GM18526 (cell line): ENCODE measurements around the gene PIMREG.

Experiments
- POLR2A ChIP-seq: IDR thresholded peaks from 3 replicates; pipeline ENCODE4 v1.6.1; 2011; ENCODE audit not compliant: insufficient read length; ENCODE audit errors: extremely low read depth

The PIMREG gene

DNA sequence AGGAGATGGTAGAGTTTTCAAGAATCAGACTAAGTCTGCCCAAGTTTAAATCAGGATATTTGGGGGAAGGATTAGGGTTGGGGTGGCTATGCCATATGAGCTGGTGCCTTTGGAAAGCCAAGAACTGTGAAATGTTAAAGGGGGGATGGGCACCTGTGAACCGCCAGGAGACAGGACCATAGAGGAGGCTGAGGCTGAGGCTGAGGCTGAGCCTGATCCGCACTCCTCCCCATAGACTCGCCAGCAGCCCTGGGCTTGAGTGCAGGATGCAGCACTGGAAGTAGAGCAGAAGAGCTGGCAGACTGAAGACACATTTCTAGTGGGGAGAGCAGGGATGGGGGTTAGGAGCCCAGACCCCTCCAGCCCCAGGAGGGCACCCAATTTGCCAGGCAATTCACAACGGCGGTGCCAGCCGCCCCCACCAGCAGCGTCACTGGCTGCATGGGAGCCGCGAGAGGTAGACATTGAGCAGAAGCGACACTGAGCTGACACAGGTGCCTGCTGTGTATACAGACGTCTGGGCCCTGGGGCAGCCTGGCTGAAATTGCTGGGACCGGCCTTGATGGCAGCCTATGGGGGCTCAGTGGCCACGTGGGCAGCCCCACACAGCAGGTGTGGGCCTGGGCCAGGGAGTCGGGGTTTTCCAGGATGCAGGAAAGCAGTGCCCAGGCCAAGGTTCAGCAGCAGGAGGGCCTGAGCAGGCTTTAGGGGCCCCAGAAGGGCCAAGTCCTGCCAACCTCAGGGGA is 9.2 kb downstream of the PIMREG start:
- no peak for TF ChIP-seq POLR2A

GRCh38 chr17:6454495-6455320 is 10.5 kb downstream of the PIMREG start:
- no peak for TF ChIP-seq POLR2A

GRCh38 chr17:6455321-6455705 is 11.1 kb downstream of the PIMREG start:
- TF ChIP-seq POLR2A: no peak

DNA sequence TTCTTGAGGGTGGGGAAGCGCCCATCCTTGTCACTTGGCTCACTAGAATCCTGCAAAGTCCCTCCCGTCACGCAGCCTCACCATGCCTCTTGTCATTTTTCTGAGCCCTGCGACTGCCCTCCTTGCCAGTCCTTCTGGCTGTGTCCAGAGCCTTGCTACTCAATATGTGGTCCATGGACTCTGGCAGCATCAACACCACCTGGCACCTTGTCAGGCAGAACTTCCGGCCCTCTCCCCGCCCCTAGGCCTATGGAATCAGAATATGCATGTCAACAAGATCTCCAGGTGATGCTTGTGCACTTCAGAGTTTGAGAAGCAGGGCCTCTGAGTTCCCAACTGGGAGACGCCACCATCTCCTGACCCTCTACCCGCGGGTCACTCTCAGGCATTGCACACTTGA is 12.1 kb downstream of the PIMREG start:
- no peak for TF ChIP-seq POLR2A

GRCh38 chr17:6456914-6457687 is 12.8 kb downstream of the PIMREG start:
- no peak for TF ChIP-seq POLR2A

GRCh38 chr17:6457688-6458459 is 13.6 kb downstream of the PIMREG start:
- no peak for TF ChIP-seq POLR2A

GRCh38 chr17:6458460-6458950 is 14.2 kb downstream of the PIMREG start:
- no peak for TF ChIP-seq POLR2A

- TF ChIP-seq POLR2A: no peak
Measured at GRCh38 chr17:6460531-6461161, 16.4 kb downstream of the PIMREG start.

- no peak for TF ChIP-seq POLR2A
Measured at GRCh38 chr17:6461246-6461645, 17.0 kb downstream of the PIMREG start.

DNA sequence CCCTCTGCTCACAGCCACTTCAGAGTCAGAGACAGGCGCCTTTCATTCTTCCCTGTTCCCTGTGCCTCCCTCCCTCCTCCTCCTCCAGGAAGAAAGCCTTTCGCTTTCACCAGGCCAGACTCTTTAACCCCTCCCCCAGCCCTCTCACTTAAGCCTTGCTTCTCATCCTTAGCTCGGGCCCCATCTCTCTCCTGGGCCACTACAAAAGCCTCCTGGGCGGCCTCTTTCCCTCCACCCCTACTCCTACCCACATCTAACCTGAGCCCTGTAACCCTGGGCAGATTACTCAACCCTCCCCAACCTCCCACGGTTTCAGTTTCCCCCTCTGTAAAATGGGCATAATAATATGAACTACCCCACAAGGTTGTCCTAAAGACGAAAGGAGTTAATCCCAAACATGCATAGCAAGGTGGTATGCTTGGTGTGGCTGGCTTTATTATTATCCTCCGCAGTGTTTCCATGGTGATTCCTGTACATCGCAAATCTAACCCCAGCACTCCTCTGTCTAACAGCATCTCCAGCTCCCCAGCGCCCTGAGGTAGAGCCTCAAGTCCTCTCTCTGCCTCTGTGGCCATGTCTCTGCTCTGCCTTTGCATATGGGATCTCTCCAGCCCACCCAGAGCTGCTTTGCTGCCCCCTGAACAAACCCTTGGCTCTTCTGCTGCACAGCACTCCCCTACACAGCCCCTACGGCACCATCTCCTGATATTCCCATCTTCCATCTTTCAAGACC is 17.7 kb downstream of the PIMREG start:
- no peak for TF ChIP-seq POLR2A

- TF ChIP-seq POLR2A: no peak
Measured at GRCh38 chr17:6462692-6463091, 18.4 kb downstream of the PIMREG start.

GRCh38 chr17:6463616-6464445 is 19.6 kb downstream of the PIMREG start:
- TF ChIP-seq POLR2A: no peak
